H9 (cell line): Measurements from ENCODE around the gene DNLZ. TPM values are rescaled to one million over a fixed set of nuclear protein-coding genes. Genes with fewer than 3 reads are reported as not detected.

Source experiments
- DNase-seq: peaks from one replicate; pipeline ENCODE4 v3.0.0-alpha.2; 2017
- H2AFZ ChIP-seq: one replicate; pipeline ENCODE4 v1.6.1; 2013; ENCODE audit warnings: mild to moderate bottlenecking, low read length, control low read depth, moderate library complexity
- H2AK5ac ChIP-seq: 2 replicates; pipeline ENCODE4 v1.6.1; 2013; ENCODE audit warnings: low read length, control low read depth, mixed read lengths; ENCODE audit not compliant: insufficient read length
- H2BK120ac ChIP-seq: one replicate; pipeline ENCODE4 v1.6.1; 2013; ENCODE audit warnings: low read depth, mild to moderate bottlenecking, low read length, control low read depth, inconsistent platforms; ENCODE audit not compliant: poor library complexity, severe bottlenecking
- H2BK12ac ChIP-seq: 2 replicates; pipeline ENCODE4 v1.6.1; 2013; ENCODE audit warnings: low read length, control low read depth, mixed read lengths, low read depth; ENCODE audit not compliant: insufficient read length
- H2BK15ac ChIP-seq: 2 replicates; pipeline ENCODE4 v1.6.1; 2013; ENCODE audit warnings: low read depth, low read length, control low read depth
- H2BK20ac ChIP-seq: one replicate; pipeline ENCODE4 v1.6.1; 2013; ENCODE audit warnings: low read depth, mild to moderate bottlenecking, low read length, control low read depth, inconsistent platforms; ENCODE audit not compliant: poor library complexity, severe bottlenecking
- H2BK5ac ChIP-seq: 2 replicates; pipeline ENCODE4 v1.6.1; 2013; ENCODE audit warnings: low read length, control low read depth, mixed read lengths; ENCODE audit not compliant: insufficient read length
- H3K14ac ChIP-seq: 2 replicates; pipeline ENCODE4 v1.6.1; 2013; ENCODE audit warnings: low read length, control low read depth; ENCODE audit not compliant: insufficient read depth
- H3K18ac ChIP-seq: 2 replicates; pipeline ENCODE4 v1.6.1; 2013; ENCODE audit warnings: low read depth, mild to moderate bottlenecking, mixed read lengths, low read length, control low read depth; ENCODE audit not compliant: insufficient read length
- H3K23ac ChIP-seq: 2 replicates; pipeline ENCODE4 v1.6.1; 2013; ENCODE audit warnings: low read length, control low read depth, mixed read lengths, low read depth; ENCODE audit not compliant: insufficient read length
- H3K23me2 ChIP-seq: 2 replicates; pipeline ENCODE4 v1.6.1; 2013; ENCODE audit warnings: low read depth, mild to moderate bottlenecking, mixed read lengths, low read length, control low read depth; ENCODE audit not compliant: insufficient read length, poor library complexity, severe bottlenecking
- H3K27ac ChIP-seq: 2 replicates; pipeline ENCODE4 v1.5.1; 2013; ENCODE audit warnings: low read length, control low read depth, mixed read lengths, low read depth; ENCODE audit not compliant: insufficient read length
- H3K27me3 ChIP-seq: 2 replicates; pipeline ENCODE4 v1.6.1; 2013; ENCODE audit warnings: low read length, control low read depth, inconsistent platforms; ENCODE audit not compliant: insufficient read depth
- H3K4ac ChIP-seq: 2 replicates; pipeline ENCODE4 v1.6.1; 2013; ENCODE audit warnings: low read depth, mild to moderate bottlenecking, control low read depth, inconsistent platforms, low read length, moderate library complexity
- H3K4me1 ChIP-seq: 2 replicates; pipeline ENCODE4 v1.6.1; 2013; ENCODE audit warnings: low read length, control low read depth, inconsistent platforms; ENCODE audit not compliant: insufficient read depth
- H3K4me2 ChIP-seq: 2 replicates; pipeline ENCODE4 v1.6.1; 2013; ENCODE audit warnings: low read length, control low read depth, mixed read lengths; ENCODE audit not compliant: insufficient read length, insufficient read depth
- H3K56ac ChIP-seq: 2 replicates; pipeline ENCODE4 v1.6.1; 2013; ENCODE audit warnings: low read depth, mild to moderate bottlenecking, mixed read lengths, low read length, control low read depth; ENCODE audit not compliant: insufficient read length
- H3K79me1 ChIP-seq: 2 replicates; pipeline ENCODE4 v1.6.1; 2013; ENCODE audit warnings: low read depth, mild to moderate bottlenecking, moderate library complexity, low read length, control low read depth, inconsistent platforms; ENCODE audit not compliant: insufficient read depth, poor library complexity, severe bottlenecking
- H3K79me2 ChIP-seq: 2 replicates; pipeline ENCODE4 v1.6.1; 2013; ENCODE audit warnings: low read length, control low read depth, inconsistent platforms; ENCODE audit not compliant: insufficient read depth
- H3K9ac ChIP-seq: 2 replicates; pipeline ENCODE4 v1.6.1; 2013; ENCODE audit warnings: low read length, control low read depth, mixed read lengths; ENCODE audit not compliant: insufficient read length; ENCODE audit errors: extremely low read depth
- H3K9me3 ChIP-seq: one replicate; pipeline ENCODE4 v1.6.1; 2013; ENCODE audit warnings: low read depth, low read length, inconsistent platforms; ENCODE audit not compliant: control insufficient read depth
- H3T11ph ChIP-seq: one replicate; pipeline ENCODE4 v1.6.1; 2013; ENCODE audit warnings: mild to moderate bottlenecking, low read length, control low read depth, inconsistent platforms
- H4K20me1 ChIP-seq: one replicate; pipeline ENCODE4 v1.6.1; 2013; ENCODE audit not compliant: control insufficient read depth, insufficient read length, insufficient read depth
- H4K5ac ChIP-seq: 2 replicates; pipeline ENCODE4 v1.6.1; 2013; ENCODE audit warnings: low read depth, mild to moderate bottlenecking, mixed read lengths, low read length, control low read depth; ENCODE audit not compliant: insufficient read length
- H4K8ac ChIP-seq: replicated peaks from 2 replicates; pipeline ENCODE4 v1.6.1; 2013; ENCODE audit warnings: low read length, control low read depth, mixed read lengths, low read depth; ENCODE audit not compliant: insufficient read length
- H4K91ac ChIP-seq: 2 replicates; pipeline ENCODE4 v1.6.1; 2013; ENCODE audit warnings: low read depth, mild to moderate bottlenecking, moderate library complexity, mixed read lengths, low read length, control low read depth; ENCODE audit not compliant: insufficient read length
- H3K27ac Mint-ChIP-seq, 3 experiments: 2 replicates in 2 of 3; 3 replicates in 1 of 3; pipeline ENCODE4 v1.8.0; 2020 to 2021; ENCODE audit warnings: mixed read lengths in 3 of 3, mild to moderate bottlenecking in 1 of 3, moderate library complexity in 1 of 3
- H3K27me3 Mint-ChIP-seq: 2 replicates; pipeline ENCODE4 v1.8.0; 2021; ENCODE audit warnings: low read depth, mild to moderate bottlenecking, moderate library complexity, mixed read lengths
- H3K36me3 Mint-ChIP-seq, 3 experiments: 2 replicates in 2 of 3; 3 replicates in 1 of 3; pipeline ENCODE4 v1.8.0; 2020 to 2021; ENCODE audit warnings: low read depth in 3 of 3, mixed read lengths in 3 of 3; ENCODE audit not compliant: insufficient read depth in 1 of 3
- H3K4me1 Mint-ChIP-seq, 2 experiments: 2 replicates each; pipeline ENCODE4 v1.8.0; 2020; ENCODE audit warnings: mixed read lengths in 2 of 2
- H3K4me3 Mint-ChIP-seq, 2 experiments: 2 replicates in 1 of 2; 3 replicates in 1 of 2; pipeline ENCODE4 v1.8.0; 2020 to 2021; ENCODE audit warnings: mild to moderate bottlenecking in 2 of 2, mixed read lengths in 2 of 2, moderate library complexity in 1 of 2
- H3K9me3 Mint-ChIP-seq, 2 experiments: 2 replicates in 1 of 2; 3 replicates in 1 of 2; pipeline ENCODE4 v1.8.0; 2020; ENCODE audit warnings: mild to moderate bottlenecking in 2 of 2, mixed read lengths in 2 of 2, moderate library complexity in 1 of 2
- CTCF ChIP-seq: fragments of 200-600 bp; sonication (generic); conservative IDR thresholded peaks from 3 replicates; pipeline ENCODE4 v1.8.0; 2021; ENCODE audit warnings: antibody characterized with exemption, mild to moderate bottlenecking
- WGBS: extraction: QIAGEN DNeasy Blood & Tissue Kit; methylation state at CpG from one replicate; pipeline ENCODE4 v1.1.7; 2013; ENCODE audit warnings: missing lambda C conversion rate, low lambda C conversion rate, mixed read lengths; ENCODE audit not compliant: insufficient read length; ENCODE audit errors: extremely low coverage; 5-methylcytosine and 5-hydroxymethylcytosine counted together
- total RNA-seq: library from RNA; stranded (reverse); gene quantifications from 2 replicates; pipeline ENCODE4 v1.2.1, GENCODE V29; 2021

Gene DNLZ
- total RNA-seq, 1 experiment from 2014 or later: 24.8 TPM

- Histone ChIP-seq H3K4me2 (peak overlapping the region; percentile 79), H3K18ac (peak overlapping the region; percentile 27), H3K79me1 (peaks cover 22% of the 10 kb centered on the region), H4K20me1 (no peaks in the 10 kb centered on the region), H4K8ac (no peak overlapping the region), H2BK20ac (no peak overlapping the region), H3K27ac (no peak overlapping the region), H4K5ac (no peak overlapping the region), H2BK12ac (no peak overlapping the region), H2BK15ac (no peak overlapping the region), H3K9me3 (no peaks in the 10 kb centered on the region), H3K14ac (peak overlapping the region; percentile 83), H3K27me3 (no peaks in the 10 kb centered on the region), H3T11ph (no peak overlapping the region), H2AK5ac (no peak overlapping the region), H2BK5ac (no peak overlapping the region), H3K4ac (no peak overlapping the region; the same call in 1 of the 2 replicates), H2BK120ac (no peak overlapping the region), H3K23ac (no peak overlapping the region), H3K4me1 (no peaks in the 10 kb centered on the region), H3K23me2 (peaks cover 15% of the 10 kb centered on the region), H3K9ac (peak overlapping the region; percentile 59), H3K56ac (no peak overlapping the region), H3K79me2 (peaks cover 16% of the 10 kb centered on the region; the same call in 1 of the 2 replicates), H4K91ac (no peak overlapping the region), H2AFZ (no peak overlapping the region)
- peaks cover 47 to 75% (median 66%) of the 10 kb centered on the region in 3 experiments; a peak in 6 of 7 replicates for H3K36me3 Mint-ChIP-seq
- no peaks in the 10 kb centered on the region for H3K9me3 Mint-ChIP-seq
- no CpG with 5 or more reads among the region's 71 CpGs for WGBS
- peaks cover 3% of the 10 kb centered on the region for H3K27me3 Mint-ChIP-seq
- DNase-seq: no peak
- H3K27ac Mint-ChIP-seq: peak overlapping the region; percentile 86 to 94 (median 92); a peak in 6 of 7 replicates
- H3K4me1 Mint-ChIP-seq: peaks cover 22 to 25% of the 10 kb centered on the region in 2 experiments
- TF ChIP-seq CTCF: no peak
- peak overlapping the region; percentile 91 to 96 for H3K4me3 Mint-ChIP-seq
These were observed 46.3 kb upstream of the DNLZ start for GRCh38 chr9:136409557-136410455.
